ENCODE data around the gene GABRG3.

GABRG3 gene

GRCh38 chr15:27089676-27090075 is 118.7 kb downstream of the GABRG3 start:
- Mint-ChIP-seq H3K36me3 (no peaks in the 10 kb centered on the region), H3K27ac (no peak overlapping the region), H3K27me3 (no peaks in the 10 kb centered on the region), H3K4me3 (no peak overlapping the region), H3K4me1 (ENCODE audit: low read depth) (no peaks in the 10 kb centered on the region), H3K9me3 (ENCODE audit: low read depth) (peaks cover 7% of the 10 kb centered on the region)

GRCh38 chr15:27091270-27091940 is 120.4 kb downstream of the GABRG3 start:
- H3K9me3 Mint-ChIP-seq (ENCODE audit: low read depth): peaks cover 7% of the 10 kb centered on the region
- H3K27ac Mint-ChIP-seq: no peak overlapping the region
- no peak overlapping the region for H3K4me3 Mint-ChIP-seq
- H3K27me3 Mint-ChIP-seq: no peaks in the 10 kb centered on the region
- H3K4me1 Mint-ChIP-seq (ENCODE audit: low read depth): no peaks in the 10 kb centered on the region
- no peaks in the 10 kb centered on the region for H3K36me3 Mint-ChIP-seq

GRCh38 chr15:27092390-27092789 is 121.4 kb downstream of the GABRG3 start:
- H3K9me3 Mint-ChIP-seq (ENCODE audit: low read depth): peaks cover 7% of the 10 kb centered on the region
- no peaks in the 10 kb centered on the region for H3K36me3 Mint-ChIP-seq
- H3K4me1 Mint-ChIP-seq (ENCODE audit: low read depth): no peaks in the 10 kb centered on the region
- H3K27me3 Mint-ChIP-seq: no peaks in the 10 kb centered on the region
- no peak overlapping the region for H3K4me3 Mint-ChIP-seq
- no peak overlapping the region for H3K27ac Mint-ChIP-seq

GRCh38 chr15:27094235-27094634 is 123.3 kb downstream of the GABRG3 start:
- Mint-ChIP-seq H3K4me1 (ENCODE audit: low read depth) (no peaks in the 10 kb centered on the region), H3K27me3 (no peaks in the 10 kb centered on the region), H3K27ac (no peak overlapping the region), H3K9me3 (ENCODE audit: low read depth) (peaks cover 7% of the 10 kb centered on the region), H3K36me3 (no peaks in the 10 kb centered on the region), H3K4me3 (no peak overlapping the region)

DNA sequence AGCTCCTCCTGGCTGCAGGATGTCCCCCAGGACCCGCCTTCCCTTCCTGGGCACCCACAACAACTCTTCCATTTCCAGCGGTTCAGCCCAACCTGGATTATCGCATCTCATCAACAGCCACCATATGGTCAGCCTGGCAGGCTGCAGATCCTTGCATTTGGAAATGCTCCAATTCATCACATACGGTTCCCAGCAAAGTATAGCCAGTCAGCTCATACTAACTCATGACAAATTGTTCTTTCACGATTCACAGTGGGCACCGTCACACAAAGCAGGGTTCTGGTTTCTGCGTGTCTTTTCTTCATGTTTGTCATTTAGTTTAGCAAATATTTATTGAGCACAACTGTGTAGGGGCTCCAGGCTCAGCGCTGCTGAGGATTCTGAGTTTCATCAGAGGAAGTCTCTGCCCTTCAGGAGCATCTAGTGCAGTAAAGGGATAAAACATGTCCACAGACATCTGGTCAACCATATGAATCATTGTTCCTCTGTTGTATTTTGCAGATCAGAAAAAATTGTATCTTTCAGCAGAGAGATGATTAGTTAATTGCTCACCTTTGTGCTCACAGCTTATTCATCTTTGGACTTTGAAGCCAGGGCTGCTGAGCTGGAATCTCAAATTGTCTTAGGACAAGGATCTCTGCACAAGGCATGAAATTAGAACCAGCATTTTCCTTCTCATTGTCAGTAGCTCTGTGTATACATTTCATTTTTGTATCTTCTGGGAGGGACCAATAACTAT is 125.1 kb downstream of the GABRG3 start:
- H3K27ac Mint-ChIP-seq: no peak overlapping the region
- H3K9me3 Mint-ChIP-seq (ENCODE audit: low read depth): peaks cover 3% of the 10 kb centered on the region
- no peaks in the 10 kb centered on the region for H3K36me3 Mint-ChIP-seq
- H3K27me3 Mint-ChIP-seq: no peaks in the 10 kb centered on the region
- no peak overlapping the region for H3K4me3 Mint-ChIP-seq
- H3K4me1 Mint-ChIP-seq (ENCODE audit: low read depth): no peaks in the 10 kb centered on the region

GRCh38 chr15:27097506-27097905 is 126.5 kb downstream of the GABRG3 start:
- H3K4me3 Mint-ChIP-seq: no peak overlapping the region
- H3K4me1 Mint-ChIP-seq (ENCODE audit: low read depth): no peaks in the 10 kb centered on the region
- no peaks in the 10 kb centered on the region for H3K27me3 Mint-ChIP-seq
- peaks cover 3% of the 10 kb centered on the region for H3K9me3 Mint-ChIP-seq (ENCODE audit: low read depth)
- no peaks in the 10 kb centered on the region for H3K36me3 Mint-ChIP-seq
- H3K27ac Mint-ChIP-seq: no peak overlapping the region

- Mint-ChIP-seq H3K27ac (no peak overlapping the region), H3K27me3 (no peaks in the 10 kb centered on the region), H3K9me3 (ENCODE audit: low read depth) (no peaks in the 10 kb centered on the region), H3K4me1 (ENCODE audit: low read depth) (no peaks in the 10 kb centered on the region), H3K36me3 (no peaks in the 10 kb centered on the region), H3K4me3 (no peak overlapping the region)
Observed at GRCh38 chr15:27101982-27102381, 131.0 kb downstream of the GABRG3 start.

GRCh38 chr15:27111323-27111722 is 140.3 kb downstream of the GABRG3 start:
- Mint-ChIP-seq H3K4me1 (ENCODE audit: low read depth) (no peaks in the 10 kb centered on the region), H3K9me3 (ENCODE audit: low read depth) (peaks cover 2% of the 10 kb centered on the region), H3K36me3 (no peaks in the 10 kb centered on the region), H3K4me3 (no peak overlapping the region), H3K27ac (no peak overlapping the region), H3K27me3 (no peaks in the 10 kb centered on the region)

DNA sequence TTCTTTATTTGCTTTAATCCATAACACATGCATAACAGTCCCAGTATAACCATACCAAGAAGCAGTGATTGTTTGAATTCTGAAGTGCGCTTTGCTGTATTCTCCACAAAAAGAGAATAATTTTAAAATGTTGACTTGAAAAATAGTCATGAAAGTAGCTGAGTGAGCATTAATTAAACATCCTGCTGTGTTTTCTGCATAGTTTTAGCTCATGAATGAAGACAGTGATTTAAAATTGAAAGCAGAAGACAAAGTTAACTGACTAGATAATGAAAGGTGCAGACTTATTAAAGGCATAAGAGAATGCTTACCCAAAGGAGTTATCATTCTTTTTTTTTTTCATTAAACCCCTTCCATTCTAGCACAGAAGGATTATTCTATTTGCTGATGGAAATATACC is 143.5 kb downstream of the GABRG3 start:
- Mint-ChIP-seq H3K4me3 (no peak overlapping the region), H3K9me3 (ENCODE audit: low read depth) (peaks cover 5% of the 10 kb centered on the region), H3K36me3 (no peaks in the 10 kb centered on the region), H3K27me3 (no peaks in the 10 kb centered on the region), H3K4me1 (ENCODE audit: low read depth) (no peaks in the 10 kb centered on the region), H3K27ac (no peak overlapping the region)

DNA sequence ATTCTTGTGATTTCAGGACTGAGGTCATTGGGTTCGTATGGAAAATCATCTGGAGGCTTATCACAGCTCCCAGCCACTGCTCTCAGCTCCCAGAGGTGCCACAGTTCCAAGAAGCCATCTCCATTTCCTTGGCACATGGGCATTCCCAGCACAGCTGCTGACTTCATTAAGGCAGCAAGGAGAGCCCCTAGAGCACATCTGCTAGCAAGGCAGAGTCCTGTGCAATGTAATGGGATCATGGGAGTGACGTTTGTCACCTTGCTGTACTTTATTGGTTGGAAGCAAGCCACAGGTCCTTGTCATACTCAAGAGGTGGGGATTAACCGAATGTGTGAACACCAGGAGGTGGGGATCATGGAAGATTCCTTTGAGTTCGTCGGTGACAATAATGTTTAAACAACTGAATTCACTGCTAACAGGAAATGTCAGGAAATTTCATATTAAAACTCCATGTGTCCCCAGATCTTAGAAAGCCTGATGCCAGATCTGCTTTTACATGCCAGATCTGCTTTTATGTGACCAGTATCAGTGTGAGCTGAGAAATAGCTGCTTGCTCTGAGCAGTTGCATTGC is 148.8 kb downstream of the GABRG3 start:
- H3K36me3 Mint-ChIP-seq: no peaks in the 10 kb centered on the region
- H3K4me3 Mint-ChIP-seq: no peak overlapping the region
- H3K27me3 Mint-ChIP-seq: no peaks in the 10 kb centered on the region
- H3K9me3 Mint-ChIP-seq (ENCODE audit: low read depth): peaks cover 9% of the 10 kb centered on the region
- no peaks in the 10 kb centered on the region for H3K4me1 Mint-ChIP-seq (ENCODE audit: low read depth)
- no peak overlapping the region for H3K27ac Mint-ChIP-seq

DNA sequence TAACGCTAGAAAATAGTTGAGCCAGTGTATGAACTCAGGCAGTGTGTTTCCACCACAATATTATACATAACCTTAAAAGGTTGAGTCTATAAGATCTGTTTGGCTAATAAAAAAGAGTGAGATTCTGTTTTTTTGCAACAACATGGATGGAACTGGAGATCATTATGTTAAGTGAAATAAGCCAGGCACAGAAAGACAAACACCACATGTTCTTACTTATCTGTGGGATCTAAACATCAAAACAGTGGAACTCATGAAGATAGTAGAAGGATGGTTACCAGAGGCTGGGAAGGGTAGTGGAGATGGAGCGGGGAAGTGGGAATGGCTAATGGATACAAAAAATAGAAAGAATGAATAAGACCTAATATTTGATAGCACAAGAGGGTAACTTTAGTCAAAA is 150.7 kb downstream of the GABRG3 start:
- H3K27ac Mint-ChIP-seq: no peak overlapping the region
- H3K36me3 Mint-ChIP-seq: no peaks in the 10 kb centered on the region
- no peaks in the 10 kb centered on the region for H3K27me3 Mint-ChIP-seq
- no peak overlapping the region for H3K4me3 Mint-ChIP-seq
- H3K9me3 Mint-ChIP-seq (ENCODE audit: low read depth): peaks cover 6% of the 10 kb centered on the region
- no peaks in the 10 kb centered on the region for H3K4me1 Mint-ChIP-seq (ENCODE audit: low read depth)

DNA sequence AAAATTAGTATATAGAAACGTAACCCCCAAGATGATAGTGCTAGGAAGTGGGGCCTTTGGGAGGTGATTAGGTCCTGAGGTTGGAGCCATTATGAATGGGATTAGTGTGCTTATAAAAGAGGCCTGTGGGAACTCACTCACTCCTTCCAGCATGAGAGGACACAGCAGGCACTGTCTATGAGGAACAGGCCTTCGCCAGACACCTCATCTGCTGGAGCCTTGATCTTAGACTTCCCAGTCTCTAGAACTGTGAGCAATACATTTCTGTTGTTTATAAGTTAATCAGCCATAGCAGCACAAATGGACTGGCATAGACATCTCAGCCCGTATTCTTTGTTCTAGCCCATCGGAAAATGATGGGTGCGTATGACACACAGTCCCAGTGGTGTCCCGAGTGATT is 152.3 kb downstream of the GABRG3 start:
- H3K4me1 Mint-ChIP-seq (ENCODE audit: low read depth): no peaks in the 10 kb centered on the region
- no peaks in the 10 kb centered on the region for H3K36me3 Mint-ChIP-seq
- H3K27me3 Mint-ChIP-seq: no peaks in the 10 kb centered on the region
- H3K9me3 Mint-ChIP-seq (ENCODE audit: low read depth): peaks cover 7% of the 10 kb centered on the region
- H3K27ac Mint-ChIP-seq: no peak overlapping the region
- no peak overlapping the region for H3K4me3 Mint-ChIP-seq

GRCh38 chr15:27123808-27124207 is 152.8 kb downstream of the GABRG3 start:
- Mint-ChIP-seq H3K27me3 (no peaks in the 10 kb centered on the region), H3K36me3 (no peaks in the 10 kb centered on the region), H3K4me1 (ENCODE audit: low read depth) (no peaks in the 10 kb centered on the region)

DNA sequence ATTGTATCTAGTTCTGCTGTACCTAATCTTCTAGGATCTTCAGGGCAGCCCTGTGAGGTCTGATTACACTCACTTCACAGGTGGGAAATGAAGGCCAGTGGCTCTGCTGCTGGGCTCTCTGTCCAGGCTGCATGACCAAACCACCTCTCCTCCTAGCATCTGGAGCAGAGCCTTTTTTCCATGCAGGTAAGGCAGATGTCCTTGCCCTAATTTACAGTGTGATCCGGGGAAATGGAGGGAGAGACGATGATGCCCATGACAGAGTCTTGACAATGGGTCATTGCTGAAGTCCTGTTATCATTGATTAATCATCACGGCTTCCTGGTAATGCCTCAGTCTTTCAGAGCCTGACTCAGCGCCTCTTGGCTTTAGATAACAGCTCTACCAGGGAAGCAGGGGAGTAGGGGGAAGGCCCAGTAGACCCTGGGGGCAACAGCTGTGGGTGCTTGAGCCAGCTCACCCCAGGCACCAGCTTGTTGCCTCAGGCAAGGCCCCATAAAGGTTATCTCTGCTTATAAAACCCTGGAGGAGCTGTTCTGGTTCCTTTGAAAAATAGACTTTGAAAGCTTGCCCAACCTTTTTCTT is 153.4 kb downstream of the GABRG3 start:
- Mint-ChIP-seq H3K4me1 (ENCODE audit: low read depth) (no peaks in the 10 kb centered on the region), H3K27me3 (no peaks in the 10 kb centered on the region), H3K27ac (no peak overlapping the region), H3K36me3 (no peaks in the 10 kb centered on the region), H3K9me3 (ENCODE audit: low read depth) (peaks cover 7% of the 10 kb centered on the region), H3K4me3 (no peak overlapping the region)

More at GRCh38 chr15:27123808-27124207, 152.8 kb downstream of the GABRG3 start:
- H3K27ac Mint-ChIP-seq: no peak overlapping the region
- H3K4me3 Mint-ChIP-seq: no peak overlapping the region
- peaks cover 7% of the 10 kb centered on the region for H3K9me3 Mint-ChIP-seq (ENCODE audit: low read depth)

DNA sequence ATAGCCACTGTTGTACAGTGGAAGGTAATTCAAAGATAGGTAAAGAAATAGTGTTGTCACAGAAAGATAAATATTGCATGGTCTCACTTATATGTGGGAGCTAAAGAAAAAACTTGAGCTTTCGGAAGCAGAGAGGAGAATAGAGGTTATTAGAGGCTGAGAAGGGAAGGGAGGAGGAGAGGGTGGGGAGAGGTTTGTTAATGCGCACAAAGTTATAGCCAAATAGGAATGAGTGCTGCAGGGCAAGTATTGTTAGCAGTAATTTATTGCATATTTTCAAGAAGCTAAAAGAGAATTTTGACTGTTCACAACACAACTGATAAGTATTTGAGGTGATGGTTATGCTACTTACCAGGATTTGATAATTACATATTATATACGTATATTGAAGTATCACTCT is 154.2 kb downstream of the GABRG3 start:
- Mint-ChIP-seq H3K9me3 (ENCODE audit: low read depth) (peaks cover 7% of the 10 kb centered on the region), H3K4me3 (no peak overlapping the region), H3K27me3 (no peaks in the 10 kb centered on the region), H3K4me1 (ENCODE audit: low read depth) (no peaks in the 10 kb centered on the region), H3K36me3 (no peaks in the 10 kb centered on the region), H3K27ac (no peak overlapping the region)
